HEK293 (cell line): Measurements from ENCODE around the gene KCNQ4.

Experiments
- CTCF ChIA-PET: fragments of 350-600 bp; formaldehyde crosslinking; extraction: SDS; loops from one replicate; lab custom pipeline; 2021; ENCODE audit warnings: antibody characterized with exemption; lab: Yijun Ruan, JAX
- POLR2A ChIA-PET: fragments of 300-600 bp; formaldehyde crosslinking; extraction: SDS; loops from one replicate; lab custom pipeline; 2020; ENCODE audit warnings: antibody characterized with exemption, inconsistent platforms; lab: Yijun Ruan, JAX
- H3K27ac ChIP-seq: fragments of 200-500 bp; sonication (Bioruptor generic); 2 replicates; pipeline ENCODE4 v1.5.1; 2014; ENCODE audit warnings: low read depth, low read length, control low read depth, inconsistent platforms; ENCODE audit errors: extremely low read depth
- H3K36me3 ChIP-seq, 2 experiments: fragments of 200-500 bp in 1 of 2; sonication (Bioruptor generic) in 1 of 2; 1 replicate in 1 of 2; 2 replicates in 1 of 2; pipeline ENCODE4 v1.5.1; 2014 to 2017; ENCODE audit warnings: inconsistent platforms in 2 of 2, low read length in 2 of 2; ENCODE audit not compliant: control insufficient read depth in 2 of 2, insufficient read depth in 1 of 2
- H3K4me1 ChIP-seq: fragments of 200-500 bp; sonication (Bioruptor generic); 2 replicates; pipeline ENCODE4 v1.5.1; 2014; ENCODE audit warnings: mild to moderate bottlenecking, low read length, inconsistent platforms; ENCODE audit not compliant: control insufficient read depth, insufficient read depth
- H3K4me3 ChIP-seq: 2 replicates; pipeline ENCODE4 v1.5.1; 2011; ENCODE audit warnings: low read depth, mild to moderate bottlenecking, control low read depth, low read length, moderate library complexity
- H3K9me3 ChIP-seq: fragments of 200-500 bp; sonication (Bioruptor generic); 2 replicates; pipeline ENCODE4 v1.5.1; 2014; ENCODE audit warnings: low read depth, low read length, inconsistent platforms; ENCODE audit not compliant: control insufficient read depth, insufficient read depth
- AEBP2 ChIP-seq: fragments of 450-650 bp; formaldehyde crosslinking; IDR thresholded peaks from 2 replicates; pipeline ENCODE4 v1.5.1; 2016; ENCODE audit warnings: missing biosample characterization, missing genetic modification characterization, borderline replicate concordance
- BCL11A ChIP-seq: fragments of 450-650 bp; formaldehyde crosslinking; IDR thresholded peaks from 2 replicates; pipeline ENCODE4 v1.5.1; 2016; ENCODE audit warnings: low read depth, missing biosample characterization, missing genetic modification characterization
- INSM2 ChIP-seq: fragments of 450-650 bp; formaldehyde crosslinking; IDR thresholded peaks from 2 replicates; pipeline ENCODE4 v1.5.1; 2016; ENCODE audit warnings: missing biosample characterization, missing genetic modification characterization
- KLF8 ChIP-seq: fragments of 450-650 bp; formaldehyde crosslinking; IDR thresholded peaks from 2 replicates; pipeline ENCODE4 v1.5.1; 2016; ENCODE audit warnings: missing biosample characterization, missing genetic modification characterization
- MZF1 ChIP-seq: fragments of 450-650 bp; formaldehyde crosslinking; IDR thresholded peaks from 2 replicates; pipeline ENCODE4 v1.5.1; 2017; ENCODE audit warnings: missing biosample characterization, missing genetic modification characterization, borderline replicate concordance
- SALL2 ChIP-seq: fragments of 450-650 bp; formaldehyde crosslinking; IDR thresholded peaks from 2 replicates; pipeline ENCODE4 v1.5.0; 2017; ENCODE audit warnings: missing biosample characterization, mild to moderate bottlenecking, missing genetic modification characterization, borderline replicate concordance
- TCF7L2 ChIP-seq: IDR thresholded peaks from 2 replicates; pipeline ENCODE4 v1.6.1; 2011; ENCODE audit warnings: low read depth, mild to moderate bottlenecking, inconsistent platforms, low read length, moderate library complexity, borderline replicate concordance
- ZNF112 ChIP-seq: fragments of 450-650 bp; formaldehyde crosslinking; IDR thresholded peaks from 2 replicates; pipeline ENCODE4 v1.5.0; 2017; ENCODE audit warnings: missing biosample characterization, missing genetic modification characterization
- ZNF146 ChIP-seq: fragments of 450-650 bp; formaldehyde crosslinking; IDR thresholded peaks from 2 replicates; pipeline ENCODE4 v1.5.1; 2016; ENCODE audit warnings: missing biosample characterization, missing genetic modification characterization
- ZNF24 ChIP-seq: fragments of 450-650 bp; formaldehyde crosslinking; IDR thresholded peaks from 2 replicates; pipeline ENCODE4 v1.5.1; 2016; ENCODE audit warnings: missing biosample characterization, missing genetic modification characterization
- ZNF274 ChIP-seq, 2 experiments: fragments of 200-500 bp in 1 of 2; fragments of 450-650 bp in 1 of 2; sonication (Bioruptor generic) in 1 of 2; formaldehyde crosslinking in 1 of 2; IDR thresholded peaks; 2 replicates each; pipeline versions ENCODE4 v1.5.1 to v1.6.1; 2014 to 2016; ENCODE audit warnings: borderline replicate concordance in 1 of 2, inconsistent platforms in 1 of 2, low read length in 1 of 2, missing biosample characterization in 1 of 2, missing genetic modification characterization in 1 of 2
- ZNF335 ChIP-seq: fragments of 450-650 bp; formaldehyde crosslinking; conservative IDR thresholded peaks from 2 replicates; pipeline ENCODE4 v1.5.1; 2016; ENCODE audit warnings: missing biosample characterization, missing genetic modification characterization
- ZNF433 ChIP-seq: fragments of 450-650 bp; formaldehyde crosslinking; IDR thresholded peaks from 2 replicates; pipeline ENCODE4 v1.5.1; 2016; ENCODE audit warnings: missing biosample characterization, missing genetic modification characterization, low read depth
- ZNF473 ChIP-seq: fragments of 450-650 bp; formaldehyde crosslinking; IDR thresholded peaks from 2 replicates; pipeline ENCODE4 v1.5.1; 2017; ENCODE audit warnings: missing biosample characterization, missing genetic modification characterization
- ZNF510 ChIP-seq: fragments of 450-650 bp; formaldehyde crosslinking; IDR thresholded peaks from 2 replicates; pipeline ENCODE4 v1.5.1; 2018; ENCODE audit warnings: mild to moderate bottlenecking, missing genetic modification characterization, missing biosample characterization; ENCODE audit not compliant: insufficient replicate concordance
- ZNF529 ChIP-seq: fragments of 450-650 bp; formaldehyde crosslinking; IDR thresholded peaks from 2 replicates; pipeline ENCODE4 v1.5.1; 2017; ENCODE audit warnings: missing genetic modification characterization, missing biosample characterization; ENCODE audit not compliant: insufficient replicate concordance
- ZNF580 ChIP-seq: fragments of 450-650 bp; formaldehyde crosslinking; IDR thresholded peaks from 2 replicates; pipeline ENCODE4 v1.5.1; 2016; ENCODE audit warnings: missing biosample characterization, missing genetic modification characterization
- ZNF692 ChIP-seq: fragments of 450-650 bp; formaldehyde crosslinking; IDR thresholded peaks from 2 replicates; pipeline ENCODE4 v1.5.1; 2016; ENCODE audit warnings: missing biosample characterization, missing genetic modification characterization
- ZNF707 ChIP-seq: fragments of 450-650 bp; formaldehyde crosslinking; IDR thresholded peaks from 2 replicates; pipeline ENCODE4 v1.5.1; 2016; ENCODE audit warnings: missing biosample characterization, missing genetic modification characterization

KCNQ4 gene

GRCh38 chr1:40740997-40741736 is 42.4 kb upstream of the KCNQ4 start:
- H3K9me3 ChIP-seq: no peaks in the 10 kb centered on the region
- no peak overlapping the region for H3K27ac ChIP-seq
- TF ChIP-seq ZNF433 (tag by site-specific recombination) (no peak), ZNF112 (tag by site-specific recombination) (no peak), ZNF473 (no peak), ZNF24 (no peak), AEBP2 (tag by site-specific recombination) (no peak), ZNF274 (IDR thresholded peaks at IDR 0.05; ENCODE audit: low read length) (no peak), ZNF274 (tag by site-specific recombination; IDR thresholded peaks at IDR 0.05; ENCODE audit: borderline replicate concordance) (no peak), MZF1 (tag by site-specific recombination) (no peak), ZNF707 (tag by site-specific recombination) (no peak), TCF7L2 (no peak), SALL2 (tag by site-specific recombination) (no peak), ZNF529 (tag by site-specific recombination) (no peak), BCL11A (no peak), ZNF510 (tag by site-specific recombination) (no peak), ZNF146 (tag by site-specific recombination) (no peak), ZNF580 (no peak), ZNF335 (tag by site-specific recombination) (no peak), INSM2 (tag by site-specific recombination) (no peak), ZNF692 (no peak), KLF8 (tag by site-specific recombination) (no peak)
- TF ChIP-seq, all 188 proteins: peak for 0
- Histone ChIP-seq H3K4me3 (no peak overlapping the region), H3K36me3 (peaks cover 4 to 73% of the 10 kb centered on the region in 2 experiments; a peak in 2 of 3 replicates), H3K4me1 (no peaks in the 10 kb centered on the region)
- POLR2A ChIA-PET: interaction anchor here (1.0 kb wide), 1 partner anchor 49 kb away, joined by 3 read pairs; no protein-coding TSS in a partner anchor
- CTCF ChIA-PET: interaction anchor here (0.6 to 0.7 kb wide), 2 partner anchors 33 to 60 kb away, joined by 3 read pairs; no protein-coding TSS in a partner anchor
